ENCODE measurements around the gene DCDC1. TPM values are rescaled to one million over a fixed set of nuclear protein-coding genes. Genes with fewer than 3 reads are reported as not detected.

The DCDC1 gene
- total RNA-seq, 1 experiment from 2014 or later, result not detected

DNA sequence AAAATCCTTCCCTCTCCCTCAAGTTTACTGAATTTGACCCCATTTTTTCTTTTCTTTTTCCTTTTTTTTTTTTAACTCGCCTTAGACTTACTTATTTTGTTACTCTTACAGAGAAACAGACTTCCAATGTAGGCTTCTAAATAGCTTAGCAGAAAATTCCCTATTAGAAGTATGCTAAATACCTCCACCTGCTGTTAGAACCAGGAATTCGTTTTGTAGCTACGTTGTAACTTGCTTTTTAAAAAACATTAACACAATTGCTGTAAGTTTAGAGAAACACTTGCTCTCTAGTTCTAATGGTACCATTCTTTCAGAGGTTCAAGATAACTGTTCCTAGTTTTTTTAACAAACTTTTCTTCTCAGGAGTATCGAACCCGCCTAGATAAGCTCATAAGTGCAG, 324.2 kb downstream of the DCDC1 start:
- CTCF ChIA-PET, result interaction anchor here (0.5 to 1.1 kb wide), 2 partner anchors 41 to 85 kb away, joined by 6 to 10 read pairs; no protein-coding TSS in a partner anchor
- POLR2A ChIA-PET, result no interaction called here
- no peak for ATAC-seq
- Histone ChIP-seq H3K4me1 (ENCODE audit: control insufficient read depth, insufficient read depth, low read length) (no peaks in the 10 kb centered on the region), H3K27me3 (ENCODE audit: control insufficient read depth, insufficient read depth, low read length) (no peaks in the 10 kb centered on the region), H3K4me3 (ENCODE audit: low read depth in 2 of 2, low read length in 2 of 2) (no peak overlapping the region), H3K9me3 (ENCODE audit: control insufficient read depth, insufficient read depth, low read depth, low read length) (no peaks in the 10 kb centered on the region), H3K36me3 (ENCODE audit: control insufficient read depth, insufficient read depth, low read length) (no peaks in the 10 kb centered on the region), H3K27ac (ENCODE audit: low read length) (no peak overlapping the region)
- in situ Hi-C loops (cut with HindIII; ENCODE audit: low pct_unique_long_range_greater_than_20kb, low sequenced_read_pairs) (no loop called here), intact Hi-C loops (cut with micrococcal nuclease; ENCODE audit: unreplicated experiment) (no loop called here)
- TF ChIP-seq TCF7L2 (IDR thresholded peaks at IDR 0.05; ENCODE audit: low read depth, low read length), result no peak
- TF ChIP-seq POLR2AphosphoS5 (IDR thresholded peaks at IDR 0.05; ENCODE audit: low read depth, low read length), result no peak
- no peak for TF ChIP-seq SIN3A (IDR thresholded peaks at IDR 0.05; ENCODE audit: borderline replicate concordance, insufficient read depth, low read depth, low read length)
- TF ChIP-seq, protein P1, sequence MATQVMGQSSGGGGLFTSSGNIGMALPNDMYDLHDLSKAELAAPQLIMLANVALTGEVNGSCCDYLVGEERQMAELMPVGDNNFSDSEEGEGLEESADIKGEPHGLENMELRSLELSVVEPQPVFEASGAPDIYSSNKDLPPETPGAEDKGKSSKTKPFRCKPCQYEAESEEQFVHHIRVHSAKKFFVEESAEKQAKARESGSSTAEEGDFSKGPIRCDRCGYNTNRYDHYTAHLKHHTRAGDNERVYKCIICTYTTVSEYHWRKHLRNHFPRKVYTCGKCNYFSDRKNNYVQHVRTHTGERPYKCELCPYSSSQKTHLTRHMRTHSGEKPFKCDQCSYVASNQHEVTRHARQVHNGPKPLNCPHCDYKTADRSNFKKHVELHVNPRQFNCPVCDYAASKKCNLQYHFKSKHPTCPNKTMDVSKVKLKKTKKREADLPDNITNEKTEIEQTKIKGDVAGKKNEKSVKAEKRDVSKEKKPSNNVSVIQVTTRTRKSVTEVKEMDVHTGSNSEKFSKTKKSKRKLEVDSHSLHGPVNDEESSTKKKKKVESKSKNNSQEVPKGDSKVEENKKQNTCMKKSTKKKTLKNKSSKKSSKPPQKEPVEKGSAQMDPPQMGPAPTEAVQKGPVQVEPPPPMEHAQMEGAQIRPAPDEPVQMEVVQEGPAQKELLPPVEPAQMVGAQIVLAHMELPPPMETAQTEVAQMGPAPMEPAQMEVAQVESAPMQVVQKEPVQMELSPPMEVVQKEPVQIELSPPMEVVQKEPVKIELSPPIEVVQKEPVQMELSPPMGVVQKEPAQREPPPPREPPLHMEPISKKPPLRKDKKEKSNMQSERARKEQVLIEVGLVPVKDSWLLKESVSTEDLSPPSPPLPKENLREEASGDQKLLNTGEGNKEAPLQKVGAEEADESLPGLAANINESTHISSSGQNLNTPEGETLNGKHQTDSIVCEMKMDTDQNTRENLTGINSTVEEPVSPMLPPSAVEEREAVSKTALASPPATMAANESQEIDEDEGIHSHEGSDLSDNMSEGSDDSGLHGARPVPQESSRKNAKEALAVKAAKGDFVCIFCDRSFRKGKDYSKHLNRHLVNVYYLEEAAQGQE (IDR thresholded peaks at IDR 0.05; ENCODE audit: insufficient read depth in 1 of 2, low read depth in 2 of 2, low read length in 1 of 2), result no peak
- TF ChIP-seq, protein P2, sequence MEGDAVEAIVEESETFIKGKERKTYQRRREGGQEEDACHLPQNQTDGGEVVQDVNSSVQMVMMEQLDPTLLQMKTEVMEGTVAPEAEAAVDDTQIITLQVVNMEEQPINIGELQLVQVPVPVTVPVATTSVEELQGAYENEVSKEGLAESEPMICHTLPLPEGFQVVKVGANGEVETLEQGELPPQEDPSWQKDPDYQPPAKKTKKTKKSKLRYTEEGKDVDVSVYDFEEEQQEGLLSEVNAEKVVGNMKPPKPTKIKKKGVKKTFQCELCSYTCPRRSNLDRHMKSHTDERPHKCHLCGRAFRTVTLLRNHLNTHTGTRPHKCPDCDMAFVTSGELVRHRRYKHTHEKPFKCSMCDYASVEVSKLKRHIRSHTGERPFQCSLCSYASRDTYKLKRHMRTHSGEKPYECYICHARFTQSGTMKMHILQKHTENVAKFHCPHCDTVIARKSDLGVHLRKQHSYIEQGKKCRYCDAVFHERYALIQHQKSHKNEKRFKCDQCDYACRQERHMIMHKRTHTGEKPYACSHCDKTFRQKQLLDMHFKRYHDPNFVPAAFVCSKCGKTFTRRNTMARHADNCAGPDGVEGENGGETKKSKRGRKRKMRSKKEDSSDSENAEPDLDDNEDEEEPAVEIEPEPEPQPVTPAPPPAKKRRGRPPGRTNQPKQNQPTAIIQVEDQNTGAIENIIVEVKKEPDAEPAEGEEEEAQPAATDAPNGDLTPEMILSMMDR (IDR thresholded peaks at IDR 0.05), result no peak; the same call in 1 of the 2 replicates
- BruUV-seq (replicated peaks), result no TSS peak
- no peak for DNase-seq (ENCODE audit: low read depth, low spot score)

DNA sequence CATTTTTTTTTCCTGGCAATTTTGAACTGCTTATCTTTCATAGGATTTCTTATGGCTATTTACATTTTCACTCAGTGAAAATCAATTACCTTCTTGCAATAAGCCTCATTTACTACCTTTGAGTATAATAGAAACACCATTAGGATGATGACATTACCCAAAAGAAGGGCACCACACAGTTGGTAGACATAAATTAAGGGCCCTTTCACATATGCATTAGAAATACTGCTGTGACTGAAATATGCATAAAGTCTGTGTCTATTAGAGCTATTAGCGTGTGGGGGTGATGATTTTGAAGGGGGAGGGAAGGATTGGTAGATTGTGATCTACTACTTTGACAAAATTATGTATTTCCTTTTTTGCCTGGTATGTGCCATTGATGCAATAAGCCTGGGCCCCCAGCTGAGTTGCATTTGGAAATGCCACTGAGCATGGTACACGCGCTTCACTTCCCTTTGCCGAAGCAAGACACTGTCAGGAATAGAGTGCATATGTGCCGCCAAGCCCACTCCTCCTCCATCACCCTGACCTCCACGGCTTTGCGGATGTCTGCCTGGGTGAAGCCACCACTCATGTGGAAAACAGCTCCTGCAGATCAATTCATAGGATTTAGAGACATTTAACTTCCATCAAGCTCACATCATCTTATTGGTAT, 339.3 kb downstream of the DCDC1 start:
- no peaks in the 10 kb centered on the region for H3K4me1 ChIP-seq (ENCODE audit: control insufficient read depth, insufficient read depth, low read length)
- no peaks in the 10 kb centered on the region for H3K9me3 ChIP-seq (ENCODE audit: control insufficient read depth, insufficient read depth, low read depth, low read length)
- no TSS peak for BruUV-seq (replicated peaks)
- H3K27ac ChIP-seq (ENCODE audit: low read length), result no peak overlapping the region
- DNase-seq (ENCODE audit: low read depth, low spot score), result no peak
- TF ChIP-seq TCF7L2 (IDR thresholded peaks at IDR 0.05; ENCODE audit: low read depth, low read length), result no peak
- TF ChIP-seq, protein P1 (IDR thresholded peaks at IDR 0.05; ENCODE audit: insufficient read depth in 1 of 2, low read depth in 2 of 2, low read length in 1 of 2), result no peak
- no peak for ATAC-seq
- ChIA-PET POLR2A (no interaction called here), CTCF (no interaction called here)
- intact Hi-C loops (cut with micrococcal nuclease; ENCODE audit: unreplicated experiment) (no loop called here), in situ Hi-C loops (cut with HindIII; ENCODE audit: low pct_unique_long_range_greater_than_20kb, low sequenced_read_pairs) (no loop called here)
- H3K27me3 ChIP-seq (ENCODE audit: control insufficient read depth, insufficient read depth, low read length), result no peaks in the 10 kb centered on the region
- no peak overlapping the region for H3K4me3 ChIP-seq (ENCODE audit: low read depth in 2 of 2, low read length in 2 of 2)
- no peaks in the 10 kb centered on the region for H3K36me3 ChIP-seq (ENCODE audit: control insufficient read depth, insufficient read depth, low read length)

Data from Panc1 (cell line).